Fibroblast of pulmonary artery (primary cell): Measurements from ENCODE around the gene AKAP6.

ENCODE experiments used
- DNase-seq: peaks from one replicate; pipeline ENCODE4 v3.0.0-alpha.2; 2010; ENCODE audit warnings: low read depth
- H3K4me3 ChIP-seq: replicated peaks from 2 replicates; pipeline ENCODE4 v1.5.1; 2011; ENCODE audit warnings: low read depth, mild to moderate bottlenecking, control low read depth, low read length, moderate library complexity
- CTCF ChIP-seq: IDR thresholded peaks from 2 replicates; pipeline ENCODE4 v1.5.1; 2011; ENCODE audit warnings: mild to moderate bottlenecking, control low read depth, low read length, inconsistent platforms; ENCODE audit errors: missing control alignments

Gene AKAP6

GRCh38 chr14:32827514-32827913, 498.4 kb downstream of the AKAP6 start:
- no peak for TF ChIP-seq CTCF
- no peak overlapping the region for H3K4me3 ChIP-seq
- no peak for DNase-seq

GRCh38 chr14:32835924-32836323, 506.8 kb downstream of the AKAP6 start:
- no peak for DNase-seq
- TF ChIP-seq CTCF: no peak
- H3K4me3 ChIP-seq: no peak overlapping the region

GRCh38 chr14:32841698-32842097, 512.6 kb downstream of the AKAP6 start:
- no peak for DNase-seq
- no peak for TF ChIP-seq CTCF
- H3K4me3 ChIP-seq: no peak overlapping the region

GRCh38 chr14:32846821-32847365, 517.8 kb downstream of the AKAP6 start:
- TF ChIP-seq CTCF: no peak
- no peak for DNase-seq
- H3K4me3 ChIP-seq: no peak overlapping the region

- no peak for TF ChIP-seq CTCF
- no peak overlapping the region for H3K4me3 ChIP-seq
- DNase-seq: no peak
These were observed 518.8 kb downstream of the AKAP6 start for GRCh38 chr14:32847867-32848266.

- no peak for DNase-seq
- no peak for TF ChIP-seq CTCF
- no peak overlapping the region for H3K4me3 ChIP-seq
These were observed 536.8 kb downstream of the AKAP6 start for GRCh38 chr14:32865827-32866376.

GRCh38 chr14:32883188-32883587, 554.1 kb downstream of the AKAP6 start:
- H3K4me3 ChIP-seq: no peak overlapping the region
- TF ChIP-seq CTCF: no peak
- no peak for DNase-seq
